ENCODE data around the gene LGI4.
A peak's percentile ranks its signal among the peaks of the same experiment; 100 is the strongest.

The LGI4 gene

DNA sequence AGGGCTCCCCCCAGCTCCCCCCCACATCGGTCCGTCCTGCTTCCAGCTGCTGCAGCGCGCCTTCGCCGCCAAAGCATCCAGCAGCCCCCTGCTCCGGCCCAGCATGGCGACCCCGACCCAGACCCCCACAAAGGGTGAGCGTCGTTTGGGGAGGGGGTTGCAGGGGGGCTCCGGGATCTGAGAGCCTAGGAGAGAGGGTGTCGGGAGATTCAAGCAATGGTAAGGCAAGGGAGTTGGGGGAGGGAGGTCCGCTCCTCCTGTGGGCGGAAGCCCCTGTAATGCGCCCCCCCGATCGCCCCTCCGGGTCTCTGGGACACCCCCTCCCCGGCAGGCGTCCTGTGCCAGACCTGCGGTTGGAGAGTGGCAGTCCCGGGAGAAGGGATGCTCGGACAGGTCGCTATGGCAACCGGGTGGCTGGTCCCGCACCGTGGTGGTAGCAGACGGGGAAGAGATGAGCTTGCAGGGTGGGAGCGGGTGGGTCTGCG lies 8.4 kb upstream of the LGI4 start, which contains the start of gene FXYD7:
FXYD7 (plus strand) TSS at position 25 of the 485 bp plus-strand sequence; CDS start at position 104, 79 bp downstream.
- H4K91ac ChIP-seq (ENCODE audit: low read depth, low read length, poor library complexity), result no peak within 1 kb of the TSS
- H3K27me3 ChIP-seq (ENCODE audit: control insufficient read depth in 3 of 3, insufficient read depth in 3 of 3, low read depth in 1 of 3, low read length in 3 of 3), result peaks cover 2 to 80% (median 41%) of the 10 kb centered on the region in 3 experiments
- no peaks in the 10 kb centered on the region for H3K9me3 ChIP-seq (replicated peaks in 1 of 2; ENCODE audit: control insufficient read depth in 2 of 2, insufficient read depth in 1 of 2, low read depth in 1 of 2, low read length in 2 of 2)
- H3K36me3 ChIP-seq (replicated peaks in 1 of 2; ENCODE audit: control insufficient read depth in 2 of 2, insufficient read depth in 2 of 2, low read length in 2 of 2), result no peaks in the 10 kb centered on the region
- peak within 1 kb of the TSS; percentile 67 for H3K18ac ChIP-seq (ENCODE audit: low read length)
- no peak within 1 kb of the TSS for H3K27ac ChIP-seq (replicated peaks; ENCODE audit: low read length)
- no peak within 1 kb of the TSS for H3K14ac ChIP-seq (ENCODE audit: low read length)
- no peaks in the 10 kb centered on the region for H3K79me1 ChIP-seq (ENCODE audit: low read depth, low read length)
- WGBS, 2 donors (ENCODE audit: extremely low coverage in 2 of 2, insufficient read length in 2 of 2, insufficient replicate concordance in 1 of 2), result no CpG with 5 or more reads among the region's 31 CpGs
- no peak within 1 kb of the TSS for H4K8ac ChIP-seq (ENCODE audit: low read depth, low read length)
- H2AFZ ChIP-seq (ENCODE audit: low read length), result peak within 1 kb of the TSS; percentile 79
- no peak within 1 kb of the TSS for H2BK120ac ChIP-seq (ENCODE audit: low read depth, low read length)
- no peak within 1 kb of the TSS for H3K4ac ChIP-seq (ENCODE audit: low read length)
- peak within 1 kb of the TSS in 1 of 2 donors; percentile 73 for H3K4me3 ChIP-seq (ENCODE audit: low read length in 2 of 2)
- peak within 1 kb of the TSS; percentile 29 for H3K23ac ChIP-seq (ENCODE audit: low read depth, low read length, poor library complexity)
- peak within 1 kb of the TSS; percentile 89 for H3K4me2 ChIP-seq (ENCODE audit: insufficient read depth, low read length, poor library complexity, severe bottlenecking)
- H2BK12ac ChIP-seq (ENCODE audit: low read length), result no peak within 1 kb of the TSS
- H3K9ac ChIP-seq (ENCODE audit: low read depth, low read length, poor library complexity), result peak within 1 kb of the TSS; percentile 54
- DNase-seq (ENCODE audit: low spot score), result no peak
- peak within 1 kb of the TSS; percentile 41 for H2BK15ac ChIP-seq (ENCODE audit: low read length)
- H2AK5ac ChIP-seq (ENCODE audit: low read depth, low read length), result peak within 1 kb of the TSS; percentile 18
- no peak within 1 kb of the TSS for H2BK5ac ChIP-seq (ENCODE audit: low read length)
- H3K4me1 ChIP-seq (ENCODE audit: control insufficient read depth in 2 of 2, insufficient read depth in 1 of 2, low read depth in 1 of 2, low read length in 2 of 2), result peaks cover 30 to 31% of the 10 kb centered on the region in 2 donors

DNA sequence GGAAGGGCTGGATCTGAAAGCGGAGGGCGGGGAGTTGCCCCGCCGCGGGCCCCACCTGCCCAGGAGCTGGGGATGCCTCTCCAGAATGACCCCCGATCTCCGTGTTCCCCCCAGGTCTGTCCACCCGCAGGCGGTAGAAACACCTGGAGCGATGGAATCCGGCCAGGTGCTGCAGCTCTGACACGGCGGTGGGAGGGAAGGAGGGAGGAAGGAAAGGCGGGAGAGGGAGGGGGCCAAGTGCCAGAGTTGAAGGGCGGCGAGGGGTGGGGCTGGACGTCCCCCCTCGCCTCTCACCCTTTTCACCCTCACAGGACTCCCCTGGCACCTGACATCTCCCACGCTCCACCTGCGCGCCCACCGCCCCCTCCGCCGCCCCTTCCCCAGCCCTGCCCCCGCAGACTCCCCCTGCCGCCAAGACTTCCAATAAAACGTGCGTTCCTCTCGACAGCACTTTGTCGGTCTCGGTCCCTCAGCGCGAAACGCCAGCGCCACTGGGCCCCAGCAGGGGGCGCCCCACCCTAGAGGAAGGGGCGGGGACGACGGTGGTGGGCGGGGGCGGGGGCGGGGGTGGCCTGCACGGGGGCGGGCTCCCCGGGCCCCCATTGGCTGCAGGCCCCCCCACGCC lies 7.9 kb upstream of the LGI4 start:
- H3K9me3 ChIP-seq (replicated peaks in 1 of 2; ENCODE audit: control insufficient read depth in 2 of 2, insufficient read depth in 1 of 2, low read depth in 1 of 2, low read length in 2 of 2), result no peaks in the 10 kb centered on the region
- H2BK120ac ChIP-seq (ENCODE audit: low read depth, low read length), result no peak overlapping the region
- H3K27me3 ChIP-seq (ENCODE audit: control insufficient read depth in 3 of 3, insufficient read depth in 3 of 3, low read depth in 1 of 3, low read length in 3 of 3), result peaks cover 2 to 86% (median 41%) of the 10 kb centered on the region in 3 experiments
- no peak overlapping the region for H3K14ac ChIP-seq (ENCODE audit: low read length)
- H4K8ac ChIP-seq (ENCODE audit: low read depth, low read length), result no peak overlapping the region
- H2AFZ ChIP-seq (ENCODE audit: low read length), result peak overlapping the region; percentile 79
- H3K79me1 ChIP-seq (ENCODE audit: low read depth, low read length), result no peaks in the 10 kb centered on the region
- peak overlapping the region; percentile 89 for H3K4me2 ChIP-seq (ENCODE audit: insufficient read depth, low read length, poor library complexity, severe bottlenecking)
- H4K91ac ChIP-seq (ENCODE audit: low read depth, low read length, poor library complexity), result no peak overlapping the region
- H2AK5ac ChIP-seq (ENCODE audit: low read depth, low read length), result no peak overlapping the region
- no peak overlapping the region for H3K4ac ChIP-seq (ENCODE audit: low read length)
- DNase-seq (ENCODE audit: low spot score), result no peak
- WGBS, 2 donors (ENCODE audit: extremely low coverage in 2 of 2, insufficient read length in 2 of 2, insufficient replicate concordance in 1 of 2), result no CpG with 5 or more reads among the region's 46 CpGs
- H2BK15ac ChIP-seq (ENCODE audit: low read length), result peak overlapping the region; percentile 12
- no peak overlapping the region for H2BK12ac ChIP-seq (ENCODE audit: low read length)
- peak overlapping the region; percentile 67 for H3K18ac ChIP-seq (ENCODE audit: low read length)
- no peak overlapping the region for H3K27ac ChIP-seq (replicated peaks; ENCODE audit: low read length)
- H3K4me3 ChIP-seq (ENCODE audit: low read length in 2 of 2), result peak overlapping the region in 1 of 2 donors; percentile 73
- no peaks in the 10 kb centered on the region for H3K36me3 ChIP-seq (replicated peaks in 1 of 2; ENCODE audit: control insufficient read depth in 2 of 2, insufficient read depth in 2 of 2, low read length in 2 of 2)
- no peak overlapping the region for H2BK5ac ChIP-seq (ENCODE audit: low read length)
- peak overlapping the region; percentile 54 for H3K9ac ChIP-seq (ENCODE audit: low read depth, low read length, poor library complexity)
- H3K23ac ChIP-seq (ENCODE audit: low read depth, low read length, poor library complexity), result no peak overlapping the region
- H3K4me1 ChIP-seq (ENCODE audit: control insufficient read depth in 2 of 2, insufficient read depth in 1 of 2, low read depth in 1 of 2, low read length in 2 of 2), result peaks cover 32% of the 10 kb centered on the region in 2 donors

DNA sequence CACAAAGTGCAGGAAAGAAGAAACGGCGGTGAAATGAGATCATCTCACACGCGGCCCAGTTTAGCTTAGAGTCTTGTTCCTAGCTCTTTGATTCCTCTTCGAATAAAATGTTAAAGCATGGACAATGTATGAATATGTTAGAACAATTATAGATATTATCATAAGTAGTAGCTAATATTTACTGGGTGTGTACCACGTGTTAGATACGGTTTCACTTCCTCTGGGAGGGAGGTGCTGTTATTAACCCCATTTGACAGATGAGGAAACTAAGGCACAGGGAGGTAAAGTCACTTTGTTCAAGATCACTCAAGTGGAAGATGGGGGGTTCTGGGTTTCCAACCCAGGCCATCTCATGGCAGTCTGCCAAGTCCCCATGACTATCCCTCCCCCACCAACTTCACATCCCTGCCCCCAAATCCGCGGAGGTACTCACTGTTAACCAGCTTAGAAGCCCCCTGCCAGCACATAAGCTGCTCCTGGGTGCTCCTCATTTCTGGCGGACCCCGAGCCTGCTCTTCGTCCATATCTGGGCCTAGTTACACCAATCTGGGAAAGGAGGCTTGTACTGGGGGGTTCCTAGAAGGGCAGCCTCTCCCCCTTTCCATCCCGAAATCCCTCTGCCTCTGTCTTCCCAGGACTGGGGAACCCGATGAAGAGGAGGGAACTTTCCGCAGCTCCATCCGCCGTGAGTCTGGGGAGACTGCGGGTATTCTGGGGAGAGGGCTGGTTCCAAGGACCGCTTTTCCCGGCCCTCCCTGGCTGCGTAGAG lies 7.2 kb upstream of the LGI4 start:
- Histone ChIP-seq H3K14ac (ENCODE audit: low read length) (no peak overlapping the region), H3K4me2 (ENCODE audit: insufficient read depth, low read length, poor library complexity, severe bottlenecking) (peak overlapping the region; percentile 89), H2AK5ac (ENCODE audit: low read depth, low read length) (no peak overlapping the region), H3K36me3 (replicated peaks in 1 of 2; ENCODE audit: control insufficient read depth in 2 of 2, insufficient read depth in 2 of 2, low read length in 2 of 2) (no peaks in the 10 kb centered on the region), H2BK15ac (ENCODE audit: low read length) (peak overlapping the region; percentile 12), H2BK120ac (ENCODE audit: low read depth, low read length) (no peak overlapping the region), H4K91ac (ENCODE audit: low read depth, low read length, poor library complexity) (no peak overlapping the region), H3K9ac (ENCODE audit: low read depth, low read length, poor library complexity) (no peak overlapping the region), H3K18ac (ENCODE audit: low read length) (peak overlapping the region; percentile 3), H3K79me1 (ENCODE audit: low read depth, low read length) (no peaks in the 10 kb centered on the region), H3K23ac (ENCODE audit: low read depth, low read length, poor library complexity) (peak overlapping the region; percentile 29), H2BK12ac (ENCODE audit: low read length) (no peak overlapping the region), H3K4me3 (ENCODE audit: low read length in 2 of 2) (no peak overlapping the region), H4K8ac (ENCODE audit: low read depth, low read length) (no peak overlapping the region), H3K4me1 (ENCODE audit: control insufficient read depth in 2 of 2, insufficient read depth in 1 of 2, low read depth in 1 of 2, low read length in 2 of 2) (peaks cover 32% of the 10 kb centered on the region in 2 donors), H3K27me3 (ENCODE audit: control insufficient read depth in 3 of 3, insufficient read depth in 3 of 3, low read depth in 1 of 3, low read length in 3 of 3) (peaks cover 2 to 82% (median 41%) of the 10 kb centered on the region in 3 experiments), H3K4ac (ENCODE audit: low read length) (no peak overlapping the region), H2BK5ac (ENCODE audit: low read length) (no peak overlapping the region), H3K27ac (replicated peaks; ENCODE audit: low read length) (no peak overlapping the region), H3K9me3 (replicated peaks in 1 of 2; ENCODE audit: control insufficient read depth in 2 of 2, insufficient read depth in 1 of 2, low read depth in 1 of 2, low read length in 2 of 2) (no peaks in the 10 kb centered on the region), H2AFZ (ENCODE audit: low read length) (peak overlapping the region; percentile 79)
- no CpG with 5 or more reads among the region's 21 CpGs for WGBS, 2 donors (ENCODE audit: extremely low coverage in 2 of 2, insufficient read length in 2 of 2, insufficient replicate concordance in 1 of 2)
- no peak for DNase-seq (ENCODE audit: low spot score)
